ENCODE measurements around the gene CHST3. TPM values are rescaled to one million over a fixed set of nuclear protein-coding genes. Genes with fewer than 3 reads are reported as not detected.
"Not testable (repeated sequence)": the region's sequence is repeated elsewhere in the genome, so short reads cannot be mapped to it uniquely, and the experiment has no call there.

CHST3 gene
- total RNA-seq, 2 experiments from 2014 or later, result 0.02 TPM

GRCh38 chr10:71971311-71971731, 7.1 kb downstream of the CHST3 start:
- Mint-ChIP-seq H3K4me1 (peaks cover 8% of the 10 kb centered on the region), H3K27me3 (peaks cover 10% of the 10 kb centered on the region), H3K9me3 (no peaks in the 10 kb centered on the region), H3K36me3 (ENCODE audit: low read depth) (no peaks in the 10 kb centered on the region), H3K27ac (no peak overlapping the region), H3K4me3 (no peak overlapping the region)
- ChIA-PET POLR2A (no interaction called here), CTCF (interaction anchor here (0.9 to 1.1 kb wide), 2 partner anchors 75 to 77 kb away, joined by 3 read pairs; no protein-coding TSS in a partner anchor)
- no peak for DNase-seq

- Mint-ChIP-seq H3K4me1 (peaks cover 8% of the 10 kb centered on the region), H3K27ac (no peak overlapping the region), H3K27me3 (peaks cover 10% of the 10 kb centered on the region), H3K4me3 (no peak overlapping the region), H3K36me3 (ENCODE audit: low read depth) (no peaks in the 10 kb centered on the region), H3K9me3 (no peaks in the 10 kb centered on the region)
- POLR2A ChIA-PET, result no interaction called here
- DNase-seq, result no peak
- CTCF ChIA-PET, result interaction anchor here (1.1 kb wide), 1 partner anchor 76 kb away, joined by 3 read pairs; no protein-coding TSS in a partner anchor
Observed at GRCh38 chr10:71971769-71972555, 7.8 kb downstream of the CHST3 start.

GRCh38 chr10:71972746-71973695, 8.8 kb downstream of the CHST3 start:
- Mint-ChIP-seq H3K4me3 (no peak overlapping the region), H3K27ac (no peak overlapping the region), H3K9me3 (no peaks in the 10 kb centered on the region), H3K27me3 (peaks cover 4% of the 10 kb centered on the region), H3K36me3 (ENCODE audit: low read depth) (no peaks in the 10 kb centered on the region), H3K4me1 (peaks cover 8% of the 10 kb centered on the region)
- ChIA-PET POLR2A (no interaction called here), CTCF (interaction anchor here (1.0 kb wide), 1 partner anchor 26 kb away, joined by 3 read pairs; no protein-coding TSS in a partner anchor)
- no peak for DNase-seq

- Mint-ChIP-seq H3K27ac (no peak overlapping the region), H3K36me3 (ENCODE audit: low read depth) (no peaks in the 10 kb centered on the region), H3K27me3 (no peaks in the 10 kb centered on the region), H3K9me3 (no peaks in the 10 kb centered on the region), H3K4me3 (no peak overlapping the region), H3K4me1 (peaks cover 8% of the 10 kb centered on the region)
- ChIA-PET CTCF (interaction anchor here (1.0 kb wide), 1 partner anchor 25 kb away, joined by 3 read pairs; no protein-coding TSS in a partner anchor), POLR2A (no interaction called here)
- no peak for DNase-seq
Observed at GRCh38 chr10:71973777-71974488, 9.7 kb downstream of the CHST3 start.

GRCh38 chr10:71974489-71975021, 10.4 kb downstream of the CHST3 start:
- Mint-ChIP-seq H3K27me3 (no peaks in the 10 kb centered on the region), H3K27ac (no peak overlapping the region), H3K9me3 (no peaks in the 10 kb centered on the region), H3K4me3 (no peak overlapping the region), H3K36me3 (ENCODE audit: low read depth) (no peaks in the 10 kb centered on the region), H3K4me1 (peaks cover 8% of the 10 kb centered on the region)
- DNase-seq, result no peak
- CTCF ChIA-PET, result interaction anchor here (0.9 to 1.0 kb wide), 2 partner anchors 17 to 24 kb away, joined by 3 to 4 read pairs; no protein-coding TSS in a partner anchor
- POLR2A ChIA-PET, result no interaction called here

GRCh38 chr10:71975087-71975870, 11.1 kb downstream of the CHST3 start:
- Mint-ChIP-seq H3K36me3 (ENCODE audit: low read depth) (no peaks in the 10 kb centered on the region), H3K27ac (no peak overlapping the region), H3K9me3 (no peaks in the 10 kb centered on the region), H3K4me1 (peaks cover 8% of the 10 kb centered on the region), H3K4me3 (no peak overlapping the region), H3K27me3 (no peaks in the 10 kb centered on the region)
- POLR2A ChIA-PET, result no interaction called here
- CTCF ChIA-PET, result interaction anchor here (0.5 to 0.9 kb wide), 2 partner anchors 17 to 72 kb away, joined by 3 to 4 read pairs; no protein-coding TSS in a partner anchor
- DNase-seq, result no peak

- ChIA-PET POLR2A (no interaction called here), CTCF (interaction anchor here (0.5 to 1.4 kb wide), 2 partner anchors 72 to 73 kb away, joined by 3 read pairs; no protein-coding TSS in a partner anchor)
- Mint-ChIP-seq H3K4me3 (no peak overlapping the region), H3K4me1 (peaks cover 8% of the 10 kb centered on the region), H3K9me3 (no peaks in the 10 kb centered on the region), H3K27ac (no peak overlapping the region), H3K36me3 (ENCODE audit: low read depth) (no peaks in the 10 kb centered on the region), H3K27me3 (no peaks in the 10 kb centered on the region)
- no peak for DNase-seq
Observed at GRCh38 chr10:71975871-71976725, 11.9 kb downstream of the CHST3 start.

- POLR2A ChIA-PET; H3K36me3 Mint-ChIP-seq (ENCODE audit: low read depth); H3K27me3 Mint-ChIP-seq; DNase-seq; H3K4me1 Mint-ChIP-seq; H3K27ac Mint-ChIP-seq; H3K9me3 Mint-ChIP-seq; H3K4me3 Mint-ChIP-seq: not testable (repeated sequence)
- CTCF ChIA-PET, result interaction anchor here (0.8 to 1.4 kb wide), 2 partner anchors 12 to 71 kb away, joined by 3 to 5 read pairs; no protein-coding TSS in a partner anchor
Observed at GRCh38 chr10:71977614-71977903, 13.4 kb downstream of the CHST3 start.

- CTCF ChIA-PET, result interaction anchor here (0.6 kb wide), 1 partner anchor 879 kb away, joined by 3 read pairs; no protein-coding TSS in a partner anchor
- Mint-ChIP-seq H3K4me3 (no peak overlapping the region), H3K27ac (no peak overlapping the region), H3K9me3 (no peaks in the 10 kb centered on the region), H3K4me1 (peaks cover 7% of the 10 kb centered on the region), H3K36me3 (ENCODE audit: low read depth) (no peaks in the 10 kb centered on the region), H3K27me3 (no peaks in the 10 kb centered on the region)
- DNase-seq, result no peak
- POLR2A ChIA-PET, result no interaction called here
Observed at GRCh38 chr10:71978476-71978875, 14.3 kb downstream of the CHST3 start.

GRCh38 chr10:71978988-71979691, 14.9 kb downstream of the CHST3 start:
- Mint-ChIP-seq H3K27ac (no peak overlapping the region), H3K4me3 (no peak overlapping the region), H3K9me3 (no peaks in the 10 kb centered on the region), H3K4me1 (peaks cover 2% of the 10 kb centered on the region), H3K27me3 (no peaks in the 10 kb centered on the region), H3K36me3 (ENCODE audit: low read depth) (no peaks in the 10 kb centered on the region)
- CTCF ChIA-PET, result no interaction called here
- POLR2A ChIA-PET, result interaction anchor here (0.6 kb wide), 1 partner anchor 9 kb away, joined by 3 read pairs; no protein-coding TSS in a partner anchor
- no peak for DNase-seq

- no peak overlapping the region for H3K27ac Mint-ChIP-seq
- H3K36me3 Mint-ChIP-seq (ENCODE audit: low read depth), result no peaks in the 10 kb centered on the region
- ChIA-PET CTCF (no interaction called here), POLR2A (interaction anchor here (0.6 kb wide), 1 partner anchor 9 kb away, joined by 3 read pairs; no protein-coding TSS in a partner anchor)
- no peak overlapping the region for H3K4me3 Mint-ChIP-seq
- DNase-seq, result no peak
- peaks cover 2% of the 10 kb centered on the region for H3K4me1 Mint-ChIP-seq
- H3K27me3 Mint-ChIP-seq, result no peaks in the 10 kb centered on the region
- no peaks in the 10 kb centered on the region for H3K9me3 Mint-ChIP-seq
Observed at GRCh38 chr10:71979692-71980062, 15.5 kb downstream of the CHST3 start.

Data from activated CD4-positive, alpha-beta T cell treated with anti-CD3 and anti-CD28 coated beads, Interleukin-2, amount 10 ng/mL, durations not matched to agents 7 days and 5 days (primary cell).